GM18499 (cell line): ENCODE results near the gene GFI1.
"Not testable (repeated sequence)": the region's sequence is repeated elsewhere in the genome, so short reads cannot be mapped to it uniquely, and the experiment has no call there.

Source experiments
- ATAC-seq: cut with Tn5 transposase; IDR thresholded peaks from one replicate; pipeline ENCODE4 v1.9.1; 2021; ENCODE audit warnings: moderate number of reproducible peaks; ENCODE audit not compliant: insufficient read depth, unreplicated experiment

GFI1 gene

DNA sequence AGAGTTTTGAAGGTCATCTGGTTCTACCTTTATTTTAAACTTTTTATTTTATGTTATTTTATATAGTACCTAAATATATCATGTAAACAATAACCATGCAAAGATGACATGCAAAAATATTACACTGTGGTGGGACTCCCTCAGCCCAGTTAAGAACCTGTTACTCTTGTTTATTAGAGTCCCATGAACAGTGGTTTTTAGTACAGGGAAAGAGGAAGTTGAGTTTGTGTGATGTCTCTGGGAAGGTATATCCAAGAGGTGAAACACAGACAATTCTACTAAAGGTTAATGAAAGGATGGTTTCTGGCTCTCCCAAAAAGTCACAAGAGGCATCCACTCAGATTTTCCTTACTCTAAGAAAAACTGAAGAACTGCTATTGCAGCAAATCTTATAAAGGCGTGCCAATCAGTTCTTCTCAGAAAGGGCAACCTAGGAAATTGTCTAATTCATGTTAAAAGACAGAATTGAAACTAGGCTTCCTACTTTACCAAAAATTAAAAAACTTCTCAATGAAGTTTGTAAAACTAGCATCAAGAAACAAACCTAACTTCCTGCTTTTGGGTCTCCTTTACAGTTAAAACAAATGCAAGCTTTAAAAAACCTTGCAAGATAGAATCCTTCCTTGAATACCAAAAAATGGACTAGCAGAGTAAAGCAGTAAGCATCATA is 19.9 kb downstream of the GFI1 start:
- ATAC-seq, result no peak

DNA sequence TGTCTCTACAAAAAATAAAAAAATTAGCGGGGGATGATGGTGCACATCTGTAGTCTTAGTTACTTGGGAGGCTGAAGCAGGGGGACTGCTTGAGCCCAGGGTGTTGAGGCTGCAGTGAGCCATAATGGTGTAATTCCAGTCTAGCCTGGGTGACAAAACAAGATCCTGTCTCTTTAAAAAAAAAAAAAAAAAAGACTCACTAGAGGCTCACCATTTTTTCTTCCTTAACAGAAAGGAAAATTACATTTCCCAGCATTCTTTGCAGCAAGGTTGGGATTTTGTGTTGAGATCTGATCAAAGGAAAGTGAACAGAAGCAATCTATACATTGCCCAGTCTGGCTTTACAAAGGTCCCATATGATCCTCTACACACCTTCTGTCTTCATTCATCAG is 21.5 kb downstream of the GFI1 start:
- ATAC-seq, result no peak

DNA sequence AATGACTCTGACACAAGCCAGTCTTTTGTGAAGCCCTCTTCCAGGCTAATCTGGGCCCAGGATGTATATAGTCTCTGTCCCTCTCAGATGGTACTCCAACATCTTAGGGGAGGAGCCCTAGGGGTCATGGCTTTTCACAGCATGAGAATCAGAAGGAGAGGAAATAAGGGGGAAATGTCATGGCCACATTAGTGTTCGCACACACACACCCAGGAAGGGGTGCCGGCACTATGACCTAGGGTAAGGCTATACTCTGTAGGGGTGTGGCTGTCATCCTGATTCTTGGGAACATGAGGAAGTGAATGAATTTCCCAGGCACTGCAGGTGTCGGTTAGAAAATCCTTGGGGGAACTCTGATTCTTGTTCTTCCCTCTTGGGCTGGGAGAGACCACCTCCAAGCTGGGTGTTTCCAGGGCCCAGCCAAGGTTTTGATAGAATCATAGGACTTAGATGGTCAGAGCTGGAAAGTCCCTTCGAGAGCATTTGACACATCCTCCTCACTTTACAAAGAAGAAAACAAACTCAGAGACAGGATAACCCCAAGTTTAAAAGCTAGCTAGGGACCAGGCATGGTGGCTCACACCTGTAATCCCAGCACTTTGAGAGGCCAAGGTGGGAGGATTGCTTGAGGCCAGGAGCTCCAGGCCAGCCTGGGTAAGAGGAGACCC is 22.0 kb downstream of the GFI1 start:
- ATAC-seq, result no peak

DNA sequence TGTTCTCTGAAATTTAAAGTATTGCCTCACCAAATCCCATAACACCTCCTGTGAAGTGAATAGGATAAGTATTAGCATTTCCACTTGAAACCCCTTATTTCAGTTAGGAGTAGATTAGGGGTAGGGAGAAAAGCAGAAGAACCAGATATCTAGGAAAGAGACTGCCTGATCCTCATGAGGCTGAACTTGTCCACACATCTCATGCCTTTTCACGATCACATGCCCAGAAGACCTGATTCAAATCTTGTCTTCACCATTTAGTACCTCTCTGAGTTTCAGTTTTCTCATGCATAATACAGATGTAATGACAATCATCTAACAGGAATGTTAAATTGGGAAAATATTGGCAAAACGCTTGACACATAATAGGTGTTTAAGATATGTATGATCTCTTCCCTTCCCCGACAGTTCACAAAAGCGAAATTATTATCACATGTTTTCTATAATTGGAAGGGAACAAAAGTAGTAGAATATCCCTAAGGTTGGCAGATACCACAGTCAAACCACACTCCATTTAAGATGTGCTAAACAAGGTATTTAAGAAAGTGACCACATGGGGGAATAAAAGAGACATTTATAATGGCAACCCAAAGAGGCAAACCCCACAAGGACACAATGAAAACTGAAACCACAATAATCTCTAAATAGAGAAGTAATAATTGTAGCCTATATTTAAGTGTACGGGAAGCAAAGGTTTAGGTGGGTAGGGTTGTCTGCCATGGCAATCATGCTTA is 25.2 kb downstream of the GFI1 start:
- peak; percentile 53 for ATAC-seq

DNA sequence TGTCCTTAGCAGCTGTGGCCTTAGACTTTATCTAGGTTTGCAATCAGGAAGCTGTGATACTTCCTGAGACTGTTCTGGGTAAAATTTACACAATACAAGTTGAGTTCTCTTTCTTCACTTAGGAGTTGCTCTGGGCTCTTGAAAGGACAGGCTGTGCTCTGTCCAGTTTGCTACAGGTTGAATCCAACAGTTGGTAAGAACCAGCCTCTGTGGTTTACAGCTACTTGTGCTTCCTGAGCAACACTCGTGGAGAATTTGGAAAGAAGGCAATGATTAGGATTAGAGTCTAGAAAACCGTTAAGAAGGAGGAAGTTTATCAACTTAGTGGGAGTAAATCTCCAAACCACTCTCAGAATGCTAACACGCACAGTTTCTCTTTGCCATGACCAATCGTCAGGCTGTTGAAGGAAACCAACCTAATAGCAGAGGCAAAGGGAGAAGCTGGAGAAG is 26.8 kb downstream of the GFI1 start:
- ATAC-seq, result no peak

DNA sequence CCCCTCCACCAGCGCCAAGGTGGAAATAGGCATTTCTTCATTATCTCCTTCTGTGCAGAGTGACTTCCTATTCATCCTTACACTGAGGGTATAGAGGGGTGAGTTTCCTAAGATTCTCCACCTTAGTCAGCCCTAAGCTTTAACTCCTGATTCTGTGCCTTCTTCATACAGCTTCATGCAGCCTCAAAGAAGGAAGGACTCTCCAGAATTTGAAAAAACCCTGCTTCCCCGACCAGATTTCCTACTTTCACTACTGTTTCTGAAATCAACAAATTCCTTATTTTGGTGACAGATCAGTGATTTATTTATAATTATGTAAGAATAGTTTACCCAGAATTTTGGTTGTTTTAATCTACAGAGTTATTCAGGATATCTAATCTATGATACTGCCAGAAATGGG is 28.6 kb downstream of the GFI1 start:
- no peak for ATAC-seq

DNA sequence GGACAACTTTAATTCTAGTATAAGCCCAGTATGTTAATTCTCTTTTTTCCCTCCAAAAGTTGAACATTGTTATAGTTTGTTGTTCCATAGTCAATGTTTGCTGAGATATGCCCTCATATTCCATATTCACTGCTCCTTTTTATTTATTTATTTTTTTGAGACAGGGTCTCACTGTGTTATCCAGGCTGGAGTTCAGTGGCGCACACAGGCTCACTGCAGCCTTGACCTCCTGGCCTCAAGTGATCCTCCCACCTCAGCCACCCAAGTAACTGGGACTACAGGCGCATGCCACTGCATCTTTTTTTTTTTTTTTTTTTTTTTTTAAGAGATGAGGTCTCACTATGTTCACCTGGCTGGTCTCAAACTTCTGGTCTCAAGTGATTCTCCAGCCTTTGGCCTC is 38.7 kb downstream of the GFI1 start:
- no peak for ATAC-seq

DNA sequence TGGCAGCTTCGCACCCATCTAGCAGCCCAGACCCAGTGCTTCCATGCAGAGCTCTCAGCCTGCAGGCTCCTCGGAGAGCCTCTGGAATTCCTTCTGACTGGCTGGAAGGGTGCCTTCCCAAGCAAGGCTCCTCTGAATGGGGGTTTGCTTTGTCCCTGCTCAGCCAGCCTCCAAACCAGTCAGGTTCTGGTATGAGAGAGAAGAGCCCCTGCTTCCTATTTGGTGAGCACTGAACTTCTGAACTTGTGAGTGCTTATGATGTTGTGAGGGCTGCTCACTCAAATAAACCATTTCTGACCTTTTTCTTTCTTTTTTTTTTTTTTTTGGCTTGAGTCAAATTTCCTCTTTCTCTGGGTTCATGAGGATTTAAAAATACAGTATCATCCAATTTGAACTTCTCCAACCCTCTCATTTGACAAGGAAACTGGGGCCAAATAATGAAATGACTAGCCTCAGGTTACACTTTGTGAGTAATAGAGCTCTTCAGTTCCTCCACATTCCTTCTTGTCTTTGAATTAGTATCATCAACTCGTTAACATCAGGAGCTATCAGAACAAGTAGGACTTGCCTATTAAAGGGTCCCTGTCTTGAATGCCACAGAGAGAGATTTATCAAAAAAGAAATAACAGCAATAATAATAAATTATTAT is 39.6 kb downstream of the GFI1 start:
- ATAC-seq, result no peak

DNA sequence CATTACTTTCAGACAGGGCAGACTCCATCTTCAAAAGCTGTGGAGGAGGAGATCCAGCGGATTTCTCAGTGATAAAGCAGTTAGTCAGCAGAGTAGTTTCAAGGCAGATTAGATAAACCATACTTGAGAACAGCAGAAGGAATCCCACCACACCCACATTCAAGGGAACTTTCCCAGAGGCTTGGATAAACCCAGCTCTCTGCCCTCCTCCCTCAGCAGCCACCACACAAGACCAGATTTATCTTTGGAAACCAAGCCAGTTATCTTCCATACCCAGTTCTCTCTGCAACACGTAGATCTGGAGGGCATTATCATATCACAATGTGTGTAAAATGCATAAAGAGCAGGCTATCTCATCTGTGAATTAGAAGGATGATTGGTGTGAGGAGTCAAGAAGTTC is 40.2 kb downstream of the GFI1 start:
- no peak for ATAC-seq

DNA sequence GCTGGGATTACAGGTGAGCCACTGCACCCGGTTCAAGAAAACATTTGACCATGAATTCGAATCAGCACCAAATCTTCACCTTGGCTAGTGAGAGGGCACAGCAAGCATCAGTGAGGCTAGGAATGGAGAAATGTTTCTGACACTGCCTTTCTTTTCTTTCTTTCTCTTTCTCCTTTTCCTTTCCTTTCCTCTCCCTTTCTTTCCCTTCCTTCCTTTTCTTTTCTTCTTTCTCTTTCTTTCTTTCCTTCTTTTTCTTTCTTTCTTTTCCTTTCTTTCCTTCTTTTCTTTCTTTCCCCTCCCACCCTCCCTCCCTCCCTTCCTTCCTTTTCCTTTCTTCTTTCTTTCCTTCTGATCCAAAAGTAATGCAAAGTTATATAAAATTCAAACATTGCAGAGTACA is 40.9 kb downstream of the GFI1 start:
- ATAC-seq, result no peak

DNA sequence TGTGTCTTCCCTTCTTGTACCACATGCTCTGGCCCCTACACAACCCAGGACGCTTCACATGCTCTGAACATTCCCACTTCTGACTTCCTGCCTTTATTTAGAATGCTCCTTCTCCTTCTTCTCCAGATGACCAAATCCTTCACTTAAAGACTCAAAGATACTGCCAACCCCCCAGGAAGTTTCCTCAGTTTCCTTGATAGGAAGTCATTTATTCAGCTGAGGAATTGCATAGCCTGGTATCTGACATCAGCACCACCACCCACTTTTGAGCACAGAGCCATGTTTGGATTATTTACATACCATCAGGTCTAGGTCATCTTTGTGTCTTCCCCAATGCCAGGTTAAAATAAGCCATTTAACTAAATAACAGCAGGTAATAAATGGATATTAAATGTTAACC is 42.4 kb downstream of the GFI1 start:
- ATAC-seq, result no peak

DNA sequence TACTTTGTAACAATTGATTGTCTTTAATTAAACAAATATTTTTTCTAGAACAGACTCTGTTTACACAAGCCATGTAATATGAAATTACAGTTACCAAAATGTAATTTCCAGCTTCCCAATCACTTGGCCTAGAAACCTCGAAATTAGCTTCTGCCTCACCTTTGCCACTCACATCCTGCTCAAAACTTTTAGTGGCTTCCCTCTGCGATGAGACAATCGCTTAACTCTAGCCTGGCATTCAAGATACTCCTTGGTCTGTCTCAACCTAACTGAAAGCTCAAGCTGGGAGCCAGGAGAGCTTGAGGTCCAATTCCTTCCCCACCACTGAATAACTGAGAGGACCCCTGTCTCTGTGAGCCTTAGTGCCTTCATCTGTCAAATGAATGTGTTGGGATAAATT is 42.8 kb downstream of the GFI1 start:
- no peak for ATAC-seq

DNA sequence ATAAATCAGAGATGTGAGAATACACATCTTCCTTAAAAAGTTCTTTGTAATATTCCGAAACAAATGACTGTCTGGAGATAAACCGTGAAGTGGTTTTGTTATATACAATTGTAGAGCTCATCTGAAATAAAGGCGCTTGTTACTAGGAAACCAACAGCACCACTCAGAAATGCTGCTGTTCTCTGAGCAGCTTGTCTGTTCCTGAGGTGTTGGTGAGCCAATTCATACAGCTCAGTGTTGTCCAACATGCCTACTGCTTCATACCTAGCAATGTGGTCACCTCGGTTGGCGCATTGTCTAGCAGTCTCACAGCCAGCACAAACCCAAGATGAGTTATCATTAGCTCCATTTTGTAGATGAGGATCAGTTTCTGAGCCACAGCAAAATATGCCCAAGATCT is 44.4 kb downstream of the GFI1 start:
- ATAC-seq, result no peak

DNA sequence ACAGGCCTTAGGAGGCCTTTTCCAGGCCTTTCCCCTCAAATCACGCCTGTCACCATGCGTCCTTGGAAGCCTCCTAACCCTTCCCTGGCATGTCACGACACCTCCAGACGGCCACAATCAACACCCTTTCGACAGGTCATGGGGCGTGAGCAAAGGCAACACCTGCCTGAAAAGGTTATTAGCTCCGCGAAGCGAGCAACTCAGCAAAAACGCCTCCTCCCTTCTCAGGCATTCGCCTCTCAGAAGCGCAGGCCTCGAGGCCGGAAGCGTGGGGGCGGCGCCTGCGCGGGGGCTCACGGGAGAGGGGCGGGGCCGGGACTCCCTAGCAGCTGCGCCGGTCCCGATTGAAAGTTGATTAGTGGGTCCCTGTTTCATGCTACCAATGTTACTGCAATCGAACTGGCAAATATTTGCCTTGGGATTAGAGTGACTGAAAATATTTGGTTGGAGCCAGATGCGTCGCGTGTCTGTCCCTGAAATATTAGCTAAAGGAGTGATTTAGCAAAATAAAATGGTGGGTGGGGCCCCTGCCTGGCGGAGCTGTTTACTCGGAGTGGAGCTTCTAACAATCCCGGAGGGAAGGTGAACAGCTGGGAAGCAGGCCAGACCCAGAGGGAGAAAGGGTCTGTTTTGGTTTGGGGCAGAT is 44.9 kb downstream of the GFI1 start:
- no peak for ATAC-seq

DNA sequence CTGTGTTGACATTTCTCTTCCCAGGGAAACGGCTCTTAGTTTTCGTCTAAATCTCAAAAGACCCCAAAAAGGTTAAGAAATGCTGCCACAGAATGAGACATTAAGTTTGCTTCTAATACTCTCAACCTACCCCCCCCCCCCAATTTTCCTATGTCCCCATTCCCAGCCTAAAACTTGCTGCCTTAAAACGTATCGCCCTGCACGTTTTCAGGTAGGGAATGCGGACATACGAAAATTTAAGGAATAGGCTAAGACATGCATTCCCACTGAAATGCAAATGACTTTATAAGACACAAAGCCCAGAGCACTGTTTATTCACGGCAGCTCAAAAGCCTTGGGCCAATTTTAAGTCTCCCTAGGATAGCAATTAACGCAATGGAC is 45.4 kb downstream of the GFI1 start:
- ATAC-seq, result no peak

DNA sequence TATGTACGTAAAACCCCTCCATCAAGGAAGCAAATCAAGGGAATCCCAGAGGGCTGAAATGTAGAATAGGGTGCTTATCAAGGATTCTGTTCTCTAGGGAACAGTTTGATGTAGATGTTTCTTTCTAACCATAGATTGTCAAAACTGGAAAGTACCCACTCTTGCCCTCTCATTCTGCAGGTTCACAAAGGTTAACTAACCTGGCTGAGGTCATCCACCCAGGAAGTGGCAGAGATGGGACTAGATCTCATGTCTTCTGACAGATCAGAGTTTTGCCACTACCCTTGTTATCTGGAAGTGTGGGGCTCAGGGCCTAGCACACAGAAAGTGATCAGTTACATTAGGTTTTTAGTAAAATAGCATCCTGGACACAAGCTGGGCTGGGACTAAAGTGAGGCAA is 47.4 kb downstream of the GFI1 start:
- ATAC-seq, result no peak

DNA sequence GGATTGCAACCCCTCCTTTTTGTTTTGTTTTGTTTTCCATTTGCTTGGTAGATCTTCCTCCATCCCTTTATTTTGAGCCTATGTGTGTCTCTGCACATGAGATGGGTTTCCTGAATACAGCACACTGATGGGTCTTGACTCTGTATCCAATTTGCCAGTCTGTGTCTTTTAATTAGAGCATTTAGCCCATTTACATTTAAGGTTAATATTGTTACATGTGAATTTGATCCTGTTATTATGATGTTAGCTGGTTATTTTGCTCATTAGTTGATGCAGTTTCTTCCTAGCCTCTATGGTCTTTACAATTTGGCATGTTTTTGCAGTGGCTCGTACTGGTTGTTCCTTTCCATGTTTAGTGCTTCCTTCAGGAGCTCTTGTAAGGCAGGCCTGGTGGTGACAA is 52.2 kb downstream of the GFI1 start:
- not testable (repeated sequence) for ATAC-seq

DNA sequence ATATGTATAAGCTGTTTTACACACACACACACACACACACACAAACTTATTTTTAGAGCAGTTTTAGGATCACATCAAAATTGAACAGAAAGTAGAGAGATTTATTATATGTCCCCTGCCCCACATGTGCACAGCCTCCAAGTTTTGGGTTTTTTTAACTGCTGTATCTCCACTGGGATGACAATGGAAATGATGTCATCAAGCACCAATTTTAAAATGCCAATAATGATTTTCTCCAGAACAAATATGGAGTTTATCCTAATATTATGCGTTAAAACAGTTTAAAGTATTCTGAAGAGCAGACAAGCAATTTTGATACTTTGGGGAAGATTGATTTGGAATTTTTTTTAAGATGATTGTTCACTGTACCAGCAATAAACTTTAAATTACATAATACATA is 56.7 kb downstream of the GFI1 start:
- ATAC-seq, result no peak

DNA sequence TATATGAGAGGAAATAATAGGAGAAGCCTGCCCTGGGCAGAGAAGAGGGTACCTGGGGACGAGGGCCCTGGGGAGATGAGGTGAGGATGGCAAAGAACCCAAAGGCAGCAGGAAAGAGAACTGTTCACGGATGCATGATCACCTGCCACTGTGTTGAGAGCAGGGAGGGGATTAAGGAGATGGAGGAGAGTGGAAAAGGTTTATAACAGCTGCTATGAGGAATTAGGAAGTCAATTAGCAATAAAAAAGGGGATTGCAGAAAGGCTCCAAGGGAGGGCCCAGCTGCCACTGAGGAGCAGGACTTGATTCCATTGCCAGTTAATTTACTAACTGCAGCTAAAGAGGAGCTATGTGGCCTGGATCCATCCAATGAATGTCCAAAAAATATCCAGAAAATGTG is 61.1 kb downstream of the GFI1 start:
- no peak for ATAC-seq
